Neuronal stem cell (in vitro differentiated cells): Measurements from ENCODE around the gene SPAG5.

Source experiments
- DNase-seq: peaks from one replicate; pipeline ENCODE4 v3.0.0-alpha.2; 2013; ENCODE audit warnings: low spot score
- H2AFZ ChIP-seq: one replicate; pipeline ENCODE4 v1.6.1; 2013; ENCODE audit warnings: mild to moderate bottlenecking, low read length, inconsistent platforms
- H2AK5ac ChIP-seq: 2 replicates; pipeline ENCODE4 v1.6.1; 2013; ENCODE audit warnings: low read depth, mild to moderate bottlenecking, inconsistent platforms, low read length, moderate library complexity, mixed read lengths
- H2BK120ac ChIP-seq: 2 replicates; pipeline ENCODE4 v1.6.1; 2013; ENCODE audit warnings: low read depth, mild to moderate bottlenecking, inconsistent platforms, low read length, moderate library complexity, mixed read lengths
- H2BK12ac ChIP-seq: one replicate; pipeline ENCODE4 v1.6.1; 2013; ENCODE audit warnings: low read length, inconsistent platforms
- H2BK15ac ChIP-seq: 2 replicates; pipeline ENCODE4 v1.6.1; 2013; ENCODE audit warnings: mild to moderate bottlenecking, low read length, inconsistent platforms, mixed read lengths
- H2BK5ac ChIP-seq: one replicate; pipeline ENCODE4 v1.6.1; 2013; ENCODE audit warnings: inconsistent platforms, mild to moderate bottlenecking, low read length, moderate library complexity
- H3K14ac ChIP-seq: one replicate; pipeline ENCODE4 v1.6.1; 2013; ENCODE audit warnings: low read length, inconsistent platforms
- H3K18ac ChIP-seq: 2 replicates; pipeline ENCODE4 v1.6.1; 2013; ENCODE audit warnings: low read length, inconsistent platforms
- H3K23ac ChIP-seq: 2 replicates; pipeline ENCODE4 v1.6.1; 2013; ENCODE audit warnings: low read depth, mild to moderate bottlenecking, mixed read lengths, low read length, inconsistent platforms; ENCODE audit not compliant: poor library complexity
- H3K27ac ChIP-seq: replicated peaks from 3 replicates; pipeline ENCODE4 v1.5.1; 2013; ENCODE audit warnings: low read length, inconsistent platforms
- H3K27me3 ChIP-seq, 3 experiments: 2 replicates each; pipeline ENCODE4 v1.6.1; 2013; ENCODE audit warnings: low read length in 3 of 3, mild to moderate bottlenecking in 2 of 3, inconsistent platforms in 1 of 3, low read depth in 1 of 3, mixed read lengths in 1 of 3, moderate library complexity in 1 of 3; ENCODE audit not compliant: control insufficient read depth in 3 of 3, insufficient read depth in 3 of 3
- H3K36me3 ChIP-seq, 2 donors: replicated peaks in 1 of 2; 2 replicates each; pipeline ENCODE4 v1.6.1; 2013; ENCODE audit warnings: low read length in 2 of 2; ENCODE audit not compliant: control insufficient read depth in 2 of 2, insufficient read depth in 2 of 2
- H3K4ac ChIP-seq: 2 replicates; pipeline ENCODE4 v1.6.1; 2013; ENCODE audit warnings: inconsistent platforms, mild to moderate bottlenecking, low read length, moderate library complexity
- H3K4me1 ChIP-seq, 2 donors: 1 replicate in 1 of 2; 2 replicates in 1 of 2; pipeline ENCODE4 v1.6.1; 2013; ENCODE audit warnings: low read length in 2 of 2, low read depth in 1 of 2; ENCODE audit not compliant: control insufficient read depth in 2 of 2, insufficient read depth in 1 of 2
- H3K4me2 ChIP-seq: one replicate; pipeline ENCODE4 v1.6.1; 2013; ENCODE audit warnings: mild to moderate bottlenecking, low read length, inconsistent platforms; ENCODE audit not compliant: insufficient read depth, poor library complexity, severe bottlenecking
- H3K4me3 ChIP-seq, 2 donors: 2 replicates each; pipeline ENCODE4 v1.5.1; 2013; ENCODE audit warnings: low read length in 2 of 2, mild to moderate bottlenecking in 2 of 2, inconsistent platforms in 1 of 2, moderate library complexity in 1 of 2
- H3K79me1 ChIP-seq: one replicate; pipeline ENCODE4 v1.6.1; 2013; ENCODE audit warnings: low read depth, mild to moderate bottlenecking, inconsistent platforms, low read length, moderate library complexity
- H3K9ac ChIP-seq: one replicate; pipeline ENCODE4 v1.6.1; 2013; ENCODE audit warnings: mild to moderate bottlenecking, low read depth, low read length, inconsistent platforms; ENCODE audit not compliant: poor library complexity
- H3K9me3 ChIP-seq, 2 donors: replicated peaks in 1 of 2; 2 replicates each; pipeline versions ENCODE3 to v1.6.1; 2013; ENCODE audit warnings: low read length in 2 of 2, mild to moderate bottlenecking in 2 of 2, inconsistent platforms in 1 of 2, low read depth in 1 of 2, mixed read lengths in 1 of 2, moderate library complexity in 1 of 2; ENCODE audit not compliant: control insufficient read depth in 2 of 2, insufficient read depth in 1 of 2
- H4K8ac ChIP-seq: one replicate; pipeline ENCODE4 v1.6.1; 2013; ENCODE audit warnings: low read depth, mild to moderate bottlenecking, inconsistent platforms, low read length, moderate library complexity
- H4K91ac ChIP-seq: one replicate; pipeline ENCODE4 v1.6.1; 2013; ENCODE audit warnings: low read length, low read depth, mild to moderate bottlenecking, inconsistent platforms; ENCODE audit not compliant: poor library complexity
- WGBS, 2 donors: extraction: QIAGEN DNeasy Blood & Tissue Kit; methylation state at CpG; one replicate each; pipeline ENCODE4 v1.1.7; 2013; ENCODE audit warnings: missing lambda C conversion rate in 2 of 2, mixed read lengths in 1 of 2; ENCODE audit not compliant: insufficient read length in 2 of 2, insufficient replicate concordance in 1 of 2; ENCODE audit errors: extremely low coverage in 2 of 2; 5-methylcytosine and 5-hydroxymethylcytosine counted together

The SPAG5 gene

DNA sequence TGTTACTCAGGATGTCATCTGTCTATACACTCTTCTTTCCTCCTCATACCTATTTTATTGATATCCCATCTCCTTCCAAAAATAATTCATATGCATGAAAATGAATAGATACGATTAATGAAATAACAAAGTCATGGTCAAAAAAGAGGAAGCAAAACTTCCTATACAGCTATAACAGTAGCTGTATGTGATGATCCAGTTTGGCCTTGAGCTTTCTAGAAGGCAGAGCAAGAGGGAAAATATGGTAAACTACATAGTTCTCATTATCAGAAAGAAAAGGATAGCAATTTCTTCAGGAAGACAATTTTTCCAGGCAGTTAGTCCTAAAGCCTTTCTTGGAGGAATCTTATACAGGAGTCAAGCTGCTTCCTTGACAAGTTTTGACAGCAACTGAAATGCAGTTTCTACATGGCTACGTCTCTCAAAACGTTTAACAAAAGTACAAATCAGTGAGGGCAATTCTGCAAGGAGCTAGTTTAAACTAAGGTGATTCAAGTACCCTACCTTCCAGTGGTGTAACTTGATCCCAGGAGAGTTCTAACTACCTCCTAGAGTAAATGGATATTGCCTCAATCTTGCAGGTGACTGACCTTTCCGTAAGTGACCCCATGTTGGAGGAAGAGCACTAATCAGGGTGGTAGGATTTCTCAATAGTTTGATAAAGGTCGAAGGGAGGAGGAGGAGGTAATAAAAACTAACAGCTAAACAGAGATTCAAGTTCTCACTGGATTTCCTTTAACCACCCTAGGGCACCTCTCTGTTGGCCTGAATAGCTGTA, 1.0 kb downstream of the SPAG5 start:
- Histone ChIP-seq H3K4me2 (peak overlapping the region; percentile 74), H2AFZ (peak overlapping the region; percentile 90), H2BK120ac (no peak overlapping the region), H2BK5ac (no peak overlapping the region), H3K27me3 (peaks cover 0 to 4% (median 0%) of the 10 kb centered on the region in 3 experiments), H3K9ac (no peak overlapping the region), H2AK5ac (no peak overlapping the region), H2BK15ac (no peak overlapping the region), H3K4me3 (peak overlapping the region; percentile 81 to 92), H3K36me3 (peaks cover 8 to 53% of the 10 kb centered on the region in 2 donors), H3K79me1 (peaks cover 2% of the 10 kb centered on the region), H3K9me3 (no peaks in the 10 kb centered on the region), H3K4me1 (peaks cover 9 to 12% of the 10 kb centered on the region in 2 donors), H3K18ac (no peak overlapping the region), H3K14ac (no peak overlapping the region), H4K8ac (no peak overlapping the region), H2BK12ac (no peak overlapping the region), H3K4ac (no peak overlapping the region), H3K23ac (no peak overlapping the region), H4K91ac (no peak overlapping the region), H3K27ac (no peak overlapping the region)
- no CpG with 5 or more reads among the region's 5 CpGs for WGBS, 2 donors
- no peak for DNase-seq

GRCh38 chr17:28592260-28592659, 6.6 kb downstream of the SPAG5 start:
- H4K91ac ChIP-seq = no peak overlapping the region
- H4K8ac ChIP-seq = no peak overlapping the region
- H2BK120ac ChIP-seq = no peak overlapping the region
- H3K4me1 ChIP-seq = peaks cover 0 to 1% of the 10 kb centered on the region in 2 donors
- H3K4me3 ChIP-seq = no peak overlapping the region
- H3K27me3 ChIP-seq = no peaks in the 10 kb centered on the region
- no peak for DNase-seq
- no peak overlapping the region for H2BK12ac ChIP-seq
- H2BK5ac ChIP-seq = no peak overlapping the region
- no peak overlapping the region for H2BK15ac ChIP-seq
- no peak overlapping the region for H3K18ac ChIP-seq
- H3K36me3 ChIP-seq = peaks cover 41 to 90% of the 10 kb centered on the region in 2 donors
- H3K4ac ChIP-seq = no peak overlapping the region
- H2AK5ac ChIP-seq = no peak overlapping the region
- WGBS, 2 donors = no CpG with 5 or more reads among the region's 4 CpGs
- no peak overlapping the region for H3K9ac ChIP-seq
- no peaks in the 10 kb centered on the region for H3K9me3 ChIP-seq
- H2AFZ ChIP-seq = no peak overlapping the region
- no peak overlapping the region for H3K14ac ChIP-seq
- H3K23ac ChIP-seq = no peak overlapping the region
- H3K27ac ChIP-seq = no peak overlapping the region
- H3K79me1 ChIP-seq = peaks cover 2% of the 10 kb centered on the region
- no peak overlapping the region for H3K4me2 ChIP-seq

DNA sequence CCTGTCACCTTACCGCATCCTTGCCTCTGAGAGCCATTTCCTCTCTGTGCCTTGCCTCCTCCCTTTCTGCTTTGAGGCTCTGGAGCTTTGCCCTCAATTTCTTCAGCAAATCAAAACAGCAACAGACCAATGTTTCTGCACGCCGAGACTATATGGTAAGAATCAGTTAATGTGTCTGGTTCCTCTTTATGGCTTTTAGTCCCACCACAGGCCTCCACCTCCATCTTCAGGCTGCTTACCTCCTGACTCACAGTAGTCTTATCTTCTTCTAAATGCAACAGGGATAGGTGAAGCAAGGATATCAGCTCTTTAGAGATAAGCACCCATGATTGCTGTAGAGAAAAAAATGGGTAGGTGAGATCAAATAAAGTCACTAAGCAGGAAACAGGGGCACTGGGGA, 13.0 kb downstream of the SPAG5 start:
- no peak overlapping the region for H2BK5ac ChIP-seq
- DNase-seq = no peak
- H2AK5ac ChIP-seq = no peak overlapping the region
- H3K79me1 ChIP-seq = peaks cover 4% of the 10 kb centered on the region
- no peak overlapping the region for H4K8ac ChIP-seq
- no peak overlapping the region for H2BK12ac ChIP-seq
- H3K27ac ChIP-seq = no peak overlapping the region
- H4K91ac ChIP-seq = no peak overlapping the region
- H3K27me3 ChIP-seq = no peaks in the 10 kb centered on the region
- no peaks in the 10 kb centered on the region for H3K9me3 ChIP-seq
- H2BK15ac ChIP-seq = no peak overlapping the region
- H3K18ac ChIP-seq = no peak overlapping the region
- H3K4ac ChIP-seq = no peak overlapping the region
- H3K9ac ChIP-seq = no peak overlapping the region
- H3K23ac ChIP-seq = no peak overlapping the region
- H2BK120ac ChIP-seq = no peak overlapping the region
- H3K4me1 ChIP-seq = no peaks in the 10 kb centered on the region
- H3K4me3 ChIP-seq = no peak overlapping the region
- no CpG with 5 or more reads among the region's 3 CpGs for WGBS, 2 donors
- H3K36me3 ChIP-seq = peaks cover 61 to 94% of the 10 kb centered on the region in 2 donors
- no peak overlapping the region for H2AFZ ChIP-seq
- H3K4me2 ChIP-seq = no peak overlapping the region
- H3K14ac ChIP-seq = no peak overlapping the region

DNA sequence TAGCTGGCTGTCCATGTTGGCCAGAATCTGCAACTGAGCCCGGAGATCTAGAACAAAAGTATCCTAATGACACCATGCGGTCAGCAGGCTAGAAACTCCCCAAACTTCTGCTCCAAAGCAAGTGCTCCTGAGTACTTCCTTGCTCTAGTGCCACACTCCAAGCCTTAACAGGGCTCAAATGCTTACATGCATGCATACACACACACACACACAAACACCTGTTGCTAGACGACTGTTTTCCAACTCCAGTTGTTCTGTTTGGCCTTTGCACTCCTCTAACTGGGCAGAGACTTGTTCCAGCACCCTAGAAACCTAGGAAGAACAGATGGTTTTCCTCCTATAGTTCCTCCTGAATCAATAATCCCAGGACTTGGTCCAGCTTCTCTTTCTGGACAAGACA, 14.4 kb downstream of the SPAG5 start:
- H3K9me3 ChIP-seq = no peaks in the 10 kb centered on the region
- no peak overlapping the region for H3K27ac ChIP-seq
- no peak overlapping the region for H2BK120ac ChIP-seq
- no peak overlapping the region for H2BK15ac ChIP-seq
- no peak overlapping the region for H4K91ac ChIP-seq
- peaks cover 63 to 94% of the 10 kb centered on the region in 2 donors for H3K36me3 ChIP-seq
- H2BK12ac ChIP-seq = no peak overlapping the region
- DNase-seq = no peak
- no CpG with 5 or more reads among the region's 3 CpGs for WGBS, 2 donors
- H3K23ac ChIP-seq = no peak overlapping the region
- H3K14ac ChIP-seq = no peak overlapping the region
- H3K9ac ChIP-seq = no peak overlapping the region
- H2BK5ac ChIP-seq = no peak overlapping the region
- no peak overlapping the region for H4K8ac ChIP-seq
- no peak overlapping the region for H3K4me3 ChIP-seq
- no peaks in the 10 kb centered on the region for H3K27me3 ChIP-seq
- H3K4me1 ChIP-seq = no peaks in the 10 kb centered on the region
- H3K18ac ChIP-seq = no peak overlapping the region
- no peak overlapping the region for H3K4me2 ChIP-seq
- no peak overlapping the region for H2AK5ac ChIP-seq
- no peak overlapping the region for H3K4ac ChIP-seq
- H3K79me1 ChIP-seq = peaks cover 4% of the 10 kb centered on the region
- H2AFZ ChIP-seq = no peak overlapping the region
